GM23338 (cell line): Measurements from ENCODE around the gene MTHFD1L.

Source experiments
- CREB1 ChIP-seq: fragments of 250-450 bp; sonication (Bioruptor Pico); IDR thresholded peaks from 2 replicates; pipeline ENCODE4 v1.5.0; 2020; ENCODE audit warnings: low read depth, mild to moderate bottlenecking, moderate library complexity
- CTCF ChIP-seq, 2 experiments: fragments of 200-600 bp in 1 of 2; sonication (generic) in 1 of 2; conservative IDR thresholded peaks; 2 replicates each; pipeline versions ENCODE4 v1.5.1 to v1.6.1; 2016 to 2017; ENCODE audit warnings: antibody characterized with exemption in 2 of 2, low read depth in 2 of 2, mild to moderate bottlenecking in 2 of 2, moderate library complexity in 1 of 2
- EZH2 ChIP-seq: fragments of 200-600 bp; sonication (generic); IDR thresholded peaks from one replicate; pipeline ENCODE4 v1.8.0; 2017; ENCODE audit warnings: antibody characterized with exemption, mild to moderate bottlenecking, low read depth; ENCODE audit not compliant: unreplicated experiment
- EZH2phosphoT487 ChIP-seq: fragments of 200-600 bp; sonication (generic); IDR thresholded peaks from one replicate; pipeline ENCODE4 v1.8.1; 2018; ENCODE audit warnings: antibody characterized with exemption; ENCODE audit not compliant: unreplicated experiment
- JUNB ChIP-seq: IDR thresholded peaks from one replicate; pipeline ENCODE4 v1.6.1; 2016; ENCODE audit warnings: antibody characterized with exemption; ENCODE audit not compliant: unreplicated experiment
- NANOG ChIP-seq: IDR thresholded peaks from 2 replicates; pipeline ENCODE4 v1.6.1; 2016; ENCODE audit warnings: antibody characterized with exemption, borderline replicate concordance
- POLR2AphosphoS5 ChIP-seq: IDR thresholded peaks from 2 replicates; pipeline ENCODE4 v1.6.1; 2016; ENCODE audit warnings: antibody characterized with exemption, low read depth
- ZNF114 ChIP-seq: fragments of 250-450 bp; sonication (Bioruptor Pico); IDR thresholded peaks from 2 replicates; pipeline ENCODE4 v1.5.0; 2020; ENCODE audit warnings: mild to moderate bottlenecking, moderate library complexity
- ZNF331 ChIP-seq: fragments of 250-450 bp; sonication (Bioruptor Pico); IDR thresholded peaks from 2 replicates; pipeline ENCODE4 v1.5.0; 2020; ENCODE audit warnings: low read depth, mild to moderate bottlenecking, moderate library complexity
- ZNF462 ChIP-seq: fragments of 250-450 bp; sonication (Bioruptor Pico); IDR thresholded peaks from 2 replicates; pipeline ENCODE4 v1.5.0; 2020; ENCODE audit warnings: mild to moderate bottlenecking, moderate library complexity
- TF ChIP-seq, protein P1 (sequence below): IDR thresholded peaks from 2 replicates; pipeline ENCODE4 v1.6.1; 2016; ENCODE audit warnings: antibody characterized with exemption
- TF ChIP-seq, protein P2 (sequence below): IDR thresholded peaks from one replicate; pipeline ENCODE4 v1.6.1; 2018; ENCODE audit warnings: antibody characterized with exemption; ENCODE audit not compliant: unreplicated experiment

- TF ChIP-seq EZH2 (no peak), JUNB (no peak), CTCF (conservative IDR thresholded peaks at IDR 0.05; ENCODE audit: low read depth in 2 of 2) (peak; percentile 81 to 85), POLR2AphosphoS5 (no peak), ZNF331 (CRISPR knock-in tag) (no peak), EZH2phosphoT487 (no peak), NANOG (no peak), ZNF462 (CRISPR knock-in tag) (no peak), CREB1 (CRISPR knock-in tag) (no peak), ZNF114 (CRISPR knock-in tag) (no peak)
- TF ChIP-seq, protein P1, sequence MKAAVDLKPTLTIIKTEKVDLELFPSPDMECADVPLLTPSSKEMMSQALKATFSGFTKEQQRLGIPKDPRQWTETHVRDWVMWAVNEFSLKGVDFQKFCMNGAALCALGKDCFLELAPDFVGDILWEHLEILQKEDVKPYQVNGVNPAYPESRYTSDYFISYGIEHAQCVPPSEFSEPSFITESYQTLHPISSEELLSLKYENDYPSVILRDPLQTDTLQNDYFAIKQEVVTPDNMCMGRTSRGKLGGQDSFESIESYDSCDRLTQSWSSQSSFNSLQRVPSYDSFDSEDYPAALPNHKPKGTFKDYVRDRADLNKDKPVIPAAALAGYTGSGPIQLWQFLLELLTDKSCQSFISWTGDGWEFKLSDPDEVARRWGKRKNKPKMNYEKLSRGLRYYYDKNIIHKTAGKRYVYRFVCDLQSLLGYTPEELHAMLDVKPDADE, result no peak
- TF ChIP-seq, protein P2, sequence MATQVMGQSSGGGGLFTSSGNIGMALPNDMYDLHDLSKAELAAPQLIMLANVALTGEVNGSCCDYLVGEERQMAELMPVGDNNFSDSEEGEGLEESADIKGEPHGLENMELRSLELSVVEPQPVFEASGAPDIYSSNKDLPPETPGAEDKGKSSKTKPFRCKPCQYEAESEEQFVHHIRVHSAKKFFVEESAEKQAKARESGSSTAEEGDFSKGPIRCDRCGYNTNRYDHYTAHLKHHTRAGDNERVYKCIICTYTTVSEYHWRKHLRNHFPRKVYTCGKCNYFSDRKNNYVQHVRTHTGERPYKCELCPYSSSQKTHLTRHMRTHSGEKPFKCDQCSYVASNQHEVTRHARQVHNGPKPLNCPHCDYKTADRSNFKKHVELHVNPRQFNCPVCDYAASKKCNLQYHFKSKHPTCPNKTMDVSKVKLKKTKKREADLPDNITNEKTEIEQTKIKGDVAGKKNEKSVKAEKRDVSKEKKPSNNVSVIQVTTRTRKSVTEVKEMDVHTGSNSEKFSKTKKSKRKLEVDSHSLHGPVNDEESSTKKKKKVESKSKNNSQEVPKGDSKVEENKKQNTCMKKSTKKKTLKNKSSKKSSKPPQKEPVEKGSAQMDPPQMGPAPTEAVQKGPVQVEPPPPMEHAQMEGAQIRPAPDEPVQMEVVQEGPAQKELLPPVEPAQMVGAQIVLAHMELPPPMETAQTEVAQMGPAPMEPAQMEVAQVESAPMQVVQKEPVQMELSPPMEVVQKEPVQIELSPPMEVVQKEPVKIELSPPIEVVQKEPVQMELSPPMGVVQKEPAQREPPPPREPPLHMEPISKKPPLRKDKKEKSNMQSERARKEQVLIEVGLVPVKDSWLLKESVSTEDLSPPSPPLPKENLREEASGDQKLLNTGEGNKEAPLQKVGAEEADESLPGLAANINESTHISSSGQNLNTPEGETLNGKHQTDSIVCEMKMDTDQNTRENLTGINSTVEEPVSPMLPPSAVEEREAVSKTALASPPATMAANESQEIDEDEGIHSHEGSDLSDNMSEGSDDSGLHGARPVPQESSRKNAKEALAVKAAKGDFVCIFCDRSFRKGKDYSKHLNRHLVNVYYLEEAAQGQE, result no peak
Observed at GRCh38 chr6:150891888-150892485, 26.5 kb downstream of the MTHFD1L start.
